K562 (cell line): ENCODE measurements around the gene SLC17A8. TPM values are rescaled to one million over a fixed set of nuclear protein-coding genes. Genes with fewer than 3 reads are reported as not detected.

Experiments
- ATAC-seq: fragments of 200-7000 bp; cut with Tn5 transposase; 3 replicates; pipeline ENCODE4 v1.9.1; 2020; ENCODE audit warnings: moderate library complexity
- BruUV-seq: library from RNA; stranded (reverse); fragments of 400-500 nt; replicated peaks from 2 replicates; lab custom pipeline; 2021; lab: Mats Ljungman, UMichigan
- CTCF ChIA-PET: fragments of 300-600 bp; formaldehyde crosslinking; extraction: SDS; loops from one replicate; lab custom pipeline; 2021; ENCODE audit warnings: low intra/inter-chr PET ratio; lab: Yijun Ruan, JAX
- POLR2A ChIA-PET: fragments of 300-600, 350-650 bp; sonication (Branson Sonifier 250); formaldehyde crosslinking; extraction: SDS; loops from one replicate; lab custom pipeline; 2021; ENCODE audit warnings: antibody characterized with exemption, inconsistent platforms; lab: Yijun Ruan, JAX
- DNase-seq, 4 experiments: peaks; one replicate each; pipeline versions ENCODE4 v3.0.0 to v3.0.0-alpha.2; 2011 to 2018; ENCODE audit warnings: low spot score in 3 of 4, mixed read lengths in 3 of 4; ENCODE audit errors: extremely low read depth in 1 of 4
- FAIRE-seq: peaks from 2 replicates; lab custom pipeline; 2011; peaks lifted over from hg19 to GRCh38; lab: Jason Lieb, UNC
- H2AFZ ChIP-seq: 2 replicates; pipeline ENCODE4 v1.6.0; 2011; ENCODE audit warnings: low read depth, low read length, control low read depth, inconsistent platforms
- H3K27ac ChIP-seq: fragments of 200-600 bp; 3 replicates; pipeline ENCODE4 v1.8.0; 2011; ENCODE audit warnings: low read depth, mild to moderate bottlenecking, control low read depth, inconsistent platforms, low read length, moderate library complexity, mixed read lengths; ENCODE audit errors: extremely low read depth
- H3K27me3 ChIP-seq, 2 experiments: fragments of 300-600 bp in 1 of 2; 2 replicates in 1 of 2; 3 replicates in 1 of 2; pipeline versions ENCODE4 v1.6.0 to v1.8.0; 2011; ENCODE audit warnings: inconsistent platforms in 2 of 2, low read length in 2 of 2, mild to moderate bottlenecking in 1 of 2, mixed read lengths in 1 of 2, moderate library complexity in 1 of 2; ENCODE audit not compliant: control insufficient read depth in 2 of 2, insufficient read depth in 2 of 2
- H3K36me3 ChIP-seq: fragments of 300-600 bp; 3 replicates; pipeline ENCODE4 v1.8.0; 2011; ENCODE audit warnings: mild to moderate bottlenecking, low read length, inconsistent platforms; ENCODE audit not compliant: control insufficient read depth, insufficient read depth
- H3K4me1 ChIP-seq, 2 experiments: fragments of 200-600 bp in 1 of 2; replicated peaks in 1 of 2; 2 replicates in 1 of 2; 3 replicates in 1 of 2; pipeline versions ENCODE4 v1.5.1 to v1.8.0; 2011; ENCODE audit warnings: inconsistent platforms in 2 of 2, low read length in 2 of 2, mild to moderate bottlenecking in 1 of 2, mixed read lengths in 1 of 2, moderate library complexity in 1 of 2; ENCODE audit not compliant: control insufficient read depth in 2 of 2, insufficient read depth in 2 of 2
- H3K4me2 ChIP-seq: 2 replicates; pipeline ENCODE4 v1.6.1; 2011; ENCODE audit warnings: low read length, control low read depth, inconsistent platforms, mixed read lengths; ENCODE audit not compliant: insufficient read depth
- H3K4me3 ChIP-seq: fragments of 200-600 bp; sonication (generic), shearing (Covaris generic); 2 replicates; pipeline ENCODE4 v1.5.1; 2016; ENCODE audit warnings: control low read depth, inconsistent platforms
- H3K79me2 ChIP-seq: fragments of 200-600 bp; 3 replicates; pipeline ENCODE4 v1.8.0; 2011; ENCODE audit warnings: low read length, inconsistent platforms; ENCODE audit not compliant: control insufficient read depth, insufficient read depth
- H3K9ac ChIP-seq, 2 experiments: 2 replicates each; pipeline versions ENCODE4 v1.6.0 to v1.6.1; 2011; ENCODE audit warnings: low read depth in 2 of 2, low read length in 2 of 2, control low read depth in 1 of 2, inconsistent platforms in 1 of 2, mild to moderate bottlenecking in 1 of 2, mixed read lengths in 1 of 2; ENCODE audit not compliant: insufficient read depth in 1 of 2
- H3K9me1 ChIP-seq: one replicate; pipeline ENCODE4 v1.6.0; 2011; ENCODE audit warnings: inconsistent platforms, mild to moderate bottlenecking, low read length, moderate library complexity; ENCODE audit not compliant: control insufficient read depth, insufficient read depth
- H3K9me3 ChIP-seq: replicated peaks from 2 replicates; pipeline ENCODE4 v1.5.1; 2011; ENCODE audit warnings: low read depth, low read length, inconsistent platforms; ENCODE audit not compliant: control insufficient read depth, insufficient read depth
- H4K20me1 ChIP-seq: replicated peaks from 2 replicates; pipeline ENCODE4 v1.6.1; 2011; ENCODE audit warnings: low read length, inconsistent platforms, mixed read lengths; ENCODE audit not compliant: control insufficient read depth, insufficient read depth
- ATF4 ChIP-seq: fragments of 450-650 bp; formaldehyde crosslinking; IDR thresholded peaks from 2 replicates; pipeline ENCODE4 v1.4.0; 2022; ENCODE audit warnings: mild to moderate bottlenecking, moderate library complexity
- PURB ChIP-seq: sonication (generic); formaldehyde crosslinking; IDR thresholded peaks from 2 replicates; pipeline ENCODE4 v1.9.0; 2021; ENCODE audit warnings: low read depth, mild to moderate bottlenecking, missing genetic modification reagents
- TCF7 ChIP-seq: sonication (generic); IDR thresholded peaks from 2 replicates; pipeline ENCODE4 v1.6.1; 2016; ENCODE audit warnings: antibody characterized with exemption, borderline replicate concordance
- U2AF1 ChIP-seq: fragments of 200-400 bp; formaldehyde crosslinking; optimal IDR thresholded peaks from 2 replicates; pipeline ENCODE3; 2017; ENCODE audit warnings: mild to moderate bottlenecking, low read depth, low read length, moderate library complexity
- ZNF133 ChIP-seq: fragments of 250-450 bp; sonication (Bioruptor Pico); IDR thresholded peaks from 2 replicates; pipeline ENCODE4 v1.4.0; 2020; ENCODE audit warnings: mild to moderate bottlenecking
- WGBS: fragments of 100-300 bp; shearing (Covaris generic); methylation state at CpG from one replicate; pipeline ENCODE4 v1.1.6; 2016; ENCODE audit warnings: low coverage, mixed read lengths; ENCODE audit not compliant: insufficient coverage; ENCODE audit errors: missing lambda C conversion rate; 5-methylcytosine and 5-hydroxymethylcytosine counted together
- in situ Hi-C: fragments of 300-500 bp; cut with MboI; formaldehyde crosslinking; loops from 4 replicates; pipeline ENCODE4 v1.15.0; 2018; ENCODE audit warnings: inconsistent platforms, mixed read lengths
- intact Hi-C: fragments of 100-400 bp; cut with micrococcal nuclease; formaldehyde crosslinking; loops from 2 replicates; pipeline ENCODE4 v1.14.2; 2022
- polyA plus RNA-seq, 8 experiments: library from polyadenylated mRNA; depleted of rRNA in 4 of 8; stranded (reverse) in 5 of 8; unstranded in 3 of 8; fragments of >200 nt; fragmentation: Nextera tagmentation in 2 of 8; fragmentation: Illumina TruSeq in 1 of 8; extraction: Ambion mirVana in 2 of 8; extraction: Trizol in 1 of 8; gene quantifications; 2 replicates each; pipeline versions ENCODE4 v1.2.1 to v1.2.3, GENCODE V29; 2011 to 2014; ENCODE audit warnings: inconsistent platforms in 1 of 8, missing spikeins in 1 of 8
- total RNA-seq, 7 experiments: library from RNA; depleted of rRNA in 6 of 7; stranded (reverse); fragments of >200 nt in 6 of 7; fragmentation: Illumina TruSeq in 2 of 7; extraction: Trizol in 2 of 7; gene quantifications; 2 replicates each; pipeline versions ENCODE4 v1.2.1 to v1.2.3, GENCODE V29; 2011 to 2021; ENCODE audit warnings: low replicate concordance in 1 of 7

Gene SLC17A8
- total and polyA plus RNA-seq, 9 of the 15 experiments (the other 6 are each of a cell fraction or from before 2014, with no cell fraction given), result 0.03 TPM; not detected in 8

GRCh38 chr12:100375038-100375735, 18.3 kb downstream of the SLC17A8 start:
- ATAC-seq (peak; percentile 36; the same call in 1 of the 3 replicates), DNase-seq (no peak)
- Histone ChIP-seq H3K79me2 (no peaks in the 10 kb centered on the region), H3K9ac (no peak overlapping the region), H3K4me2 (no peak overlapping the region)
- BruUV-seq, result no TSS peak
- in situ Hi-C loops, result no loop called here
- POLR2A ChIA-PET, result interaction anchor here (0.5 kb wide), 1 partner anchor 92 kb away, joined by 3 read pairs; no protein-coding TSS in a partner anchor
- TF ChIP-seq U2AF1 (no peak), PURB (CRISPR knock-in tag) (no peak), TCF7 (no peak), ATF4 (no peak), ZNF133 (CRISPR knock-in tag) (no peak)
- TF ChIP-seq, all 486 proteins: peak for 0
- no peaks in the 10 kb centered on the region for H3K36me3 ChIP-seq
- H3K4me1 ChIP-seq, result no peaks in the 10 kb centered on the region
- no peak for FAIRE-seq
- H3K9me3 ChIP-seq, result no peaks in the 10 kb centered on the region
- CTCF ChIA-PET, result no interaction called here
- 0% methylated on average over 11 of the region's 12 CpGs for WGBS
- no peak overlapping the region for H2AFZ ChIP-seq
- H3K27ac ChIP-seq, result no peak overlapping the region
- H3K27me3 ChIP-seq, result peaks cover 3 to 25% of the 10 kb centered on the region in 2 experiments; a peak in 3 of 5 replicates
- H3K4me3 ChIP-seq, result no peak overlapping the region
- intact Hi-C loops, result no loop called here
- no peaks in the 10 kb centered on the region for H4K20me1 ChIP-seq
- no peaks in the 10 kb centered on the region for H3K9me1 ChIP-seq
